Measurements from ENCODE around the gene NKAIN2. TPM values are rescaled to one million over a fixed set of nuclear protein-coding genes. Genes with fewer than 3 reads are reported as not detected.

The NKAIN2 gene
- total RNA-seq, 2 experiments from 2014 or later: not detected

DNA sequence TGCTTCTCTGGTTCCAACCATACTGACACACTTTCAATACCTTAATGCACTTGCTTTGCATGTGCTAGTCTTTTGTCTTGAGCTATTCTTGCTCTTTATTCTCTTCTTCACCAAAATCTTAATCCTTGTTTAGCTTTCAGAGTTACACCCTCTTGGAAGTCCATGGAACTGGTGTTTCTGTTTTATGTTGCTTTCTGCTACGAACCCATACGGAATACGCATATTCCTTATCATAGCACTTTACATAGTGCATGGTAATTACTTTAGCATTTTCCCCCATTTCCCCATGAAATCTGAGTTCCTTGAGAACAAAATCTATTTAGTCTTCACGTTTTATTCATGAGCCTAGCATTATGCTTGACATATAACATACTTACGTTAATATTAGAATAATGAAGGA, 270.9 kb downstream of the NKAIN2 start:
- DNase-seq: no peak
- Mint-ChIP-seq H3K27ac (no peak overlapping the region), H3K27me3 (no peaks in the 10 kb centered on the region)

DNA sequence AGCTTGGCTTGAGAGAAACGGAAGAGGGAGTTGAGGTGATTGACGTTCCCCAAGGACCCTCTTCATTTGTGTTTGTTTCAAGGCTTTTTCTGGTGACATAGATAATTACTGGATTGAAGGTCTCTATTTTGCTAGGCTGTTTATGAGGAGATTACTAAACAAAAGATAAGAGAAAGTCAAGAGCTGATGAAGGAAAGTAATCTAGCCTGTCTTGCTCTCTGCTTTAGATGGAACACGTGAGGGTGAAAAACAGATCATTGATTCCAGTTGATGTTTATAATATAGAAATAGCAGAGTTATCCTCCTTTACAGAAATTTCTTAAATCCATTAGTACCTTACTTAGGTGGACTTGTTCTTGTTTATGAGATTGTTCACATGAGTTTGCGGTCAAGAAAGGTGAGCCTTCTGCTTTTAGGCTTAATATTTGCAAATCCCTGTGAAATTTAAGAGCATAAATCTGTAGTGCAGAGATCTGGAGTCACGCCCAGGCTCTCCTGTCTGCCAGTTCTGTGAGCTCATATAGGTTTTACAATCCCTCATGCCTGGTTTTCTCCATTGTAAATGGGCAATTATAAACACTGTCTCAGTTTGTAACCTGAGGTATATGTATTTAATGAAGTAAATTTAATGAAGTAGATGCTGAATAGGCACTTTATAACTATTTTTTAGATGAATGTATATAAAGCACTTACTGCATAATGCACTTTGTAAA, 272.8 kb downstream of the NKAIN2 start:
- Mint-ChIP-seq H3K4me3 (no peak overlapping the region), H3K4me1 (no peaks in the 10 kb centered on the region), H3K27me3 (no peaks in the 10 kb centered on the region), H3K9me3 (peaks cover 3% of the 10 kb centered on the region), H3K27ac (no peak overlapping the region), H3K36me3 (no peaks in the 10 kb centered on the region)
- no peak for DNase-seq

More for the DNA sequence above, 270.9 kb downstream of the NKAIN2 start:
- Mint-ChIP-seq H3K36me3 (no peaks in the 10 kb centered on the region), H3K9me3 (peaks cover 3% of the 10 kb centered on the region), H3K4me3 (no peak overlapping the region), H3K4me1 (no peaks in the 10 kb centered on the region)

GRCh38 chr6:124078169-124078568, 274.5 kb downstream of the NKAIN2 start:
- H3K36me3 Mint-ChIP-seq: no peaks in the 10 kb centered on the region
- no peaks in the 10 kb centered on the region for H3K4me1 Mint-ChIP-seq
- H3K27me3 Mint-ChIP-seq: no peaks in the 10 kb centered on the region
- DNase-seq: no peak
- H3K9me3 Mint-ChIP-seq: no peaks in the 10 kb centered on the region
- no peak overlapping the region for H3K4me3 Mint-ChIP-seq
- H3K27ac Mint-ChIP-seq: no peak overlapping the region

- Mint-ChIP-seq H3K4me1 (no peaks in the 10 kb centered on the region), H3K36me3 (no peaks in the 10 kb centered on the region), H3K27me3 (no peaks in the 10 kb centered on the region), H3K27ac (no peak overlapping the region), H3K9me3 (no peaks in the 10 kb centered on the region), H3K4me3 (no peak overlapping the region)
- DNase-seq: no peak
These were observed 276.8 kb downstream of the NKAIN2 start for GRCh38 chr6:124080483-124080882.

GRCh38 chr6:124090491-124090890, 286.8 kb downstream of the NKAIN2 start:
- no peaks in the 10 kb centered on the region for H3K36me3 Mint-ChIP-seq
- no peaks in the 10 kb centered on the region for H3K27me3 Mint-ChIP-seq
- DNase-seq: no peak
- H3K4me3 Mint-ChIP-seq: no peak overlapping the region
- H3K4me1 Mint-ChIP-seq: no peaks in the 10 kb centered on the region
- no peaks in the 10 kb centered on the region for H3K9me3 Mint-ChIP-seq
- no peak overlapping the region for H3K27ac Mint-ChIP-seq

DNA sequence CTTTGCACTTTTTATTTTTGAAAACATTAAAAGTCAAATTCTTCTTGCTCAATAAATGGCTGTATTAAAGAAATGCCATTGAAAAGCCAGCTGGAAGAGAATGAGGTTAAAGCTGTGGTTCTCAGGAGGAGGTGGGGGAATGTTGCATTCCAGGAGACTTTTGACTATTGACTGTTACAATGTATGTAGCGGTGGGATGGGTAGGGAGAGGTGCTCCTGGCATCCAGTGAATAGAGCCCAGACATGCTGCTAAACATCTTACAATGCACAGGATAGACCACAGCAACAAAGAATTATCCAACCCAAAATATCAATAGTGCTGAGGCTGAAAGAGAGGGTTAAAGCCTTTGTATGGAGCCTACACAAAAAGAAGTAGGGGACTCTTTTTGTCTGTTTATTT, 295.9 kb downstream of the NKAIN2 start:
- no peak for DNase-seq
- no peaks in the 10 kb centered on the region for H3K27me3 Mint-ChIP-seq
- H3K4me1 Mint-ChIP-seq: no peaks in the 10 kb centered on the region
- H3K9me3 Mint-ChIP-seq: no peaks in the 10 kb centered on the region
- no peak overlapping the region for H3K4me3 Mint-ChIP-seq
- no peak overlapping the region for H3K27ac Mint-ChIP-seq
- H3K36me3 Mint-ChIP-seq: no peaks in the 10 kb centered on the region

- Mint-ChIP-seq H3K27me3 (no peaks in the 10 kb centered on the region), H3K4me3 (no peak overlapping the region), H3K27ac (no peak overlapping the region), H3K4me1 (no peaks in the 10 kb centered on the region), H3K9me3 (peaks cover 5% of the 10 kb centered on the region), H3K36me3 (no peaks in the 10 kb centered on the region)
- DNase-seq: no peak
These were observed 306.8 kb downstream of the NKAIN2 start for GRCh38 chr6:124110514-124110913.

- H3K27me3 Mint-ChIP-seq: no peaks in the 10 kb centered on the region
- DNase-seq: no peak
- no peak overlapping the region for H3K4me3 Mint-ChIP-seq
- no peak overlapping the region for H3K27ac Mint-ChIP-seq
- H3K4me1 Mint-ChIP-seq: no peaks in the 10 kb centered on the region
- no peaks in the 10 kb centered on the region for H3K36me3 Mint-ChIP-seq
- H3K9me3 Mint-ChIP-seq: no peaks in the 10 kb centered on the region
These were observed 315.9 kb downstream of the NKAIN2 start for GRCh38 chr6:124119596-124119995.

DNA sequence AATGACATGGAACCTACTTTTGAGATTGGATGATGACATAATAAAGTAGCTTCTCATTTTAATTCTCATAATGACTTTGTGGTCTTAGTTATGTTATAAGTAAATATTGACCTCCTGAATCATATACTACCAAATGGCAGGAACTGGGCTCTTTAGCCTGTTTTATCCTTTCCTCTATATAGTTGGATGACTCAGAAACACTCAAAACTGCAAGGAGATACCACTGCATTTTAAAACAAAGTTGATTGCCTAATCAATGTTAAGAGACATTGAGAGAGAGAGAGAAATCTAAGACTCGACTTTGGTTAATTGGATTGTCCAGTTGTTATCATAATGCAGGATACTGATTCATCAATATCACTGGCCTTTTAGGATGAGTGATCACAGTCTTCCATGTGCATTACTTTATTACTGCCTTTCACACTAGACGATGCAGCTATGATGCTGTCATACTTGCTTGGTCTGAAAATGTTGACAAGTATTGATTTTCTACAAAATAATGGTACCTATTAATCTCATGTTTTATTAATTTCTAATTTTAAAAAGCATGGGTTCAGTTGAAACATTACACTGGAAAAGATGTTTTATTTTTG, 320.0 kb downstream of the NKAIN2 start:
- H3K4me1 Mint-ChIP-seq: no peaks in the 10 kb centered on the region
- H3K36me3 Mint-ChIP-seq: no peaks in the 10 kb centered on the region
- H3K4me3 Mint-ChIP-seq: no peak overlapping the region
- no peak overlapping the region for H3K27ac Mint-ChIP-seq
- no peak for DNase-seq
- no peaks in the 10 kb centered on the region for H3K27me3 Mint-ChIP-seq
- H3K9me3 Mint-ChIP-seq: no peaks in the 10 kb centered on the region

GRCh38 chr6:124131259-124131658, 327.6 kb downstream of the NKAIN2 start:
- H3K36me3 Mint-ChIP-seq: no peaks in the 10 kb centered on the region
- no peaks in the 10 kb centered on the region for H3K4me1 Mint-ChIP-seq
- H3K9me3 Mint-ChIP-seq: peaks cover 3% of the 10 kb centered on the region
- no peak for DNase-seq
- no peak overlapping the region for H3K4me3 Mint-ChIP-seq
- H3K27me3 Mint-ChIP-seq: no peaks in the 10 kb centered on the region
- H3K27ac Mint-ChIP-seq: no peak overlapping the region

DNA sequence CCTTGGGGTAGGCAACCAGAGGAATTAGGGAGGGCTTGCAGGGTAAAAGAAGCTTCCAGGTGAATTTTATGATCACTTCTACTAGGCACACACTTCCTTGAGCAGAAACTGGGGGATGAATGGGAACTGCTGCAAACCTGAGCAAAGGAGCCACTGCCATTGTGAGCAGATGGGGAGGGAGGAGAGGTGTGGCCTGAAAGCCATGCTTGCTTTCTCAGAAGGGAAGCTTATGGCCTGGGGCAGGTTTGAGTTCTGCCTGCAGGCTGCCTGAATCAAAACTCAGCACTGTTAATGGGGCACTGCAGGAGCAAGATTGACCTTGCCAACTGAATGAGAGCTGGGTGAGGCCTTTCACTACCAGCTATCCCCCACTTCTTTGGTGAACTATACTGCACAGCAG, 328.1 kb downstream of the NKAIN2 start:
- no peaks in the 10 kb centered on the region for H3K36me3 Mint-ChIP-seq
- H3K4me1 Mint-ChIP-seq: no peaks in the 10 kb centered on the region
- H3K27me3 Mint-ChIP-seq: no peaks in the 10 kb centered on the region
- no peak for DNase-seq
- no peak overlapping the region for H3K27ac Mint-ChIP-seq
- H3K9me3 Mint-ChIP-seq: peaks cover 3% of the 10 kb centered on the region
- H3K4me3 Mint-ChIP-seq: no peak overlapping the region

GRCh38 chr6:124132256-124132655, 328.6 kb downstream of the NKAIN2 start:
- Mint-ChIP-seq H3K4me1 (no peaks in the 10 kb centered on the region), H3K9me3 (peaks cover 3% of the 10 kb centered on the region), H3K4me3 (no peak overlapping the region), H3K36me3 (no peaks in the 10 kb centered on the region), H3K27ac (no peak overlapping the region), H3K27me3 (no peaks in the 10 kb centered on the region)
- DNase-seq: no peak

DNA sequence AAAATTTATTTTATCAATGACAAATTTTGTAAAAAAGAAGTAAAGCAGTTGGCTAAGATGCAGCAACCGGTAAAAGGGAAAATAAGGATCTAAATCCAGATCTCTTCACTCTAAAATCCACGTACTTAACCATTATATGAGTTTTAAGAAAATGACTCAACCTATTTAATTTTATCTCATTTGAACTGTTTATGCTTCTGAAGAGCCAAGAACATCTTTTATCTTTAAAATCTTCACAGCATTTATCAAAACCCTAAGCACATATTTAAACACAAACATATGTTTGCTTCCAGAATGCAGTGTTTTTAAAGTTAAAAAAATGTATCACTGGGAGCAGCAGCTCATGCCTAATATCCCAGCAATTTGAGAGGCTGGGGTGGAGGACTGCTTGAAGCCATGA, 339.2 kb downstream of the NKAIN2 start:
- Mint-ChIP-seq H3K27ac (no peak overlapping the region), H3K4me3 (no peak overlapping the region), H3K9me3 (no peaks in the 10 kb centered on the region), H3K36me3 (no peaks in the 10 kb centered on the region), H3K4me1 (no peaks in the 10 kb centered on the region), H3K27me3 (no peaks in the 10 kb centered on the region)
- DNase-seq: no peak

DNA sequence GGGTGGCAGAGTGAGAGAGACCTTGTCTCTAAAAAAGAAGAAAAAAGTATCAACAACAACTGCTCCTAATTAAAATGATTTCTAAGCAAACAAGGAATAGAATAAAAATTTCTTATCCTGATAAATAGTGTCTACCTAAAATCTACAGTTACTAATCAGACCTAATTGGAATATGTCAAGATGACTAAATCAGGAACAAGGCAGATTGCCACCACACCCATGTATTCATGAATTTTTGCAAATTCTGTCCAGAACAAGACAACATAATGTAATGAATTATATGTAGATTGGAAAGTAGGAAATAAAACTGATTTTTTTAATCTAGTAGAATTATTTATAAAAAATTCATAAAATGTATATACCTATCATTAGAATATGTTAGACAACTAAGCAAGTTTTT, 339.8 kb downstream of the NKAIN2 start:
- Mint-ChIP-seq H3K27ac (no peak overlapping the region), H3K4me1 (no peaks in the 10 kb centered on the region), H3K9me3 (no peaks in the 10 kb centered on the region), H3K36me3 (no peaks in the 10 kb centered on the region), H3K4me3 (no peak overlapping the region), H3K27me3 (no peaks in the 10 kb centered on the region)
- no peak for DNase-seq

DNA sequence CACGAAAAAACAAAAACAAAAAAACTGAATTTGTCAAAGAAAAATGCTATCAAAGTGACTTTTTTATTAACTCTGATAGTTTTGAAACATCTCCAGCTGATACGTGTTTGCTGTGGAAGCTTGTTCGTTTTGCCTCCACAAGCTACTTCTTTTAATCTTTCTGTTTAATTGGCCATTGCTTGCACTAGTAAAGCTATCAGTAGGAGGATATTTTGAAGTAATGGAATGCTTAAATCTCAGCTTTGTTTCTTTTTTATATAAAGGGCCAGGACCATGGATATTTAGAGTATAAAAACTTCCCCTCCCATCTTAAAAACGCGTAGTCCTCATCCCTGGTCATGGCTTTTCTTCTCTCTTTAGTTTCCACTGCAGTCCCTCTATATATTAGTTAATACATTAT, 344.0 kb downstream of the NKAIN2 start:
- H3K4me3 Mint-ChIP-seq: no peak overlapping the region
- H3K27me3 Mint-ChIP-seq: no peaks in the 10 kb centered on the region
- no peaks in the 10 kb centered on the region for H3K9me3 Mint-ChIP-seq
- no peak for DNase-seq
- H3K4me1 Mint-ChIP-seq: no peaks in the 10 kb centered on the region
- no peak overlapping the region for H3K27ac Mint-ChIP-seq
- H3K36me3 Mint-ChIP-seq: no peaks in the 10 kb centered on the region

DNA sequence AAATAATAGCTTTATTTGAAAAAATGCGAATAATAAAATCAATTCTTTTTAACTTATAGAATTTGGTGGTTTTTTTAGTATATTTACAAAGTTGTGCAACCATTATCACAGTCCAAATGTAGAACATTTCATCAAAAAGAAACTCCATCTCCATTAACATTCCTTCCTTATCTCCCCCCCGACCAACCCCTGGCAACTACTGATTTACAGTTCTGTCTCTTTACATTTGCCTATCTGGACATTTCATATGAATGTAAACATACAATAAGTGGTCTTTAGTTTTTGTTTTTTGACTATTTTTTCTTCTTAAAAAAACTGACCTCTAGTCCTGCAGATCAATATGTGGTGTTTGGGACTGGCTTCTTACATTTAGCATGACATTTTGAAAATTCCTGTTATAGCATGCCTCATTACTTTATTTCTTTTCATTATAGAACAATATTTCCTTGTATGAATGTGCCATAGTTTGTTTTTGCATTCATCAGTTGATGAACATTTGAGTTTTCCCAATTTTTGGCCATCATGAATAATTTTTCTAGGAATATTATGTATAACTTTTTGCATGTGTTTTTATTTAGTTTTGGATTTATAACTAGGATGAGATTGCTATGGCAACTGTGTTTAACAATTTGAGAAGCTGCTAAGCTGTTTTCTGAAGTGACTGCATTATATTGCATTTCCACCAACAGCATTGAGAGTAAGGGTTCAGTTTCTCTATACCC, 344.7 kb downstream of the NKAIN2 start:
- Mint-ChIP-seq H3K27ac (no peak overlapping the region), H3K27me3 (no peaks in the 10 kb centered on the region), H3K4me1 (no peaks in the 10 kb centered on the region), H3K9me3 (no peaks in the 10 kb centered on the region), H3K4me3 (no peak overlapping the region), H3K36me3 (no peaks in the 10 kb centered on the region)
- no peak for DNase-seq
